Measurements from ENCODE around the gene ZNF618. TPM values are rescaled to one million over a fixed set of nuclear protein-coding genes. Genes with fewer than 3 reads are reported as not detected.
A peak's percentile ranks its signal among the peaks of the same experiment; 100 is the strongest.

The ZNF618 gene
- total RNA-seq, 1 donor from 2014 or later: 3.8 TPM

- no peak for DNase-seq (ENCODE audit: low read depth)
Measured at GRCh38 chr9:114014044-114014443, 137.9 kb downstream of the ZNF618 start.

DNA sequence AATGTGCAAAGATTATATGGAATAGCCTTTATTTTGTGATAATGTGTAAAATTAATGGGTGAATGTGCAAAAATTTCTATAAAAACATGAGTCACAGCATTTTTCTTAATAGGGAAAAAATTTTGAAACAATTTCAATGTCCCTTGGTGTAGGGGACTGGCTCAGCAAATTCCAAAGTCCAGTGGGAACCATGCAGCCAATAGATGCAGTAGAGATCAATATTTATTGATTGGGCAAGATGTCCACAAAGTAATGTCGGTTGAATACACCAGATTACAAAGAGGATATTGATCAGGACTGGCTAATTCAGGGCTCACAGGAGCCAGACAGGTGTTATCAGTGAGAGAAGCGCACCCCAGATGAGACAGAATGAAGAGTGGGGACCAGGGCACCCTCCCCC lies 139.5 kb downstream of the ZNF618 start:
- no peak for DNase-seq (ENCODE audit: low read depth)

GRCh38 chr9:114016101-114016500 lies 140.0 kb downstream of the ZNF618 start:
- no peak for DNase-seq (ENCODE audit: low read depth)

- DNase-seq (ENCODE audit: low read depth): no peak
Measured at GRCh38 chr9:114016629-114017423, 140.7 kb downstream of the ZNF618 start.

DNA sequence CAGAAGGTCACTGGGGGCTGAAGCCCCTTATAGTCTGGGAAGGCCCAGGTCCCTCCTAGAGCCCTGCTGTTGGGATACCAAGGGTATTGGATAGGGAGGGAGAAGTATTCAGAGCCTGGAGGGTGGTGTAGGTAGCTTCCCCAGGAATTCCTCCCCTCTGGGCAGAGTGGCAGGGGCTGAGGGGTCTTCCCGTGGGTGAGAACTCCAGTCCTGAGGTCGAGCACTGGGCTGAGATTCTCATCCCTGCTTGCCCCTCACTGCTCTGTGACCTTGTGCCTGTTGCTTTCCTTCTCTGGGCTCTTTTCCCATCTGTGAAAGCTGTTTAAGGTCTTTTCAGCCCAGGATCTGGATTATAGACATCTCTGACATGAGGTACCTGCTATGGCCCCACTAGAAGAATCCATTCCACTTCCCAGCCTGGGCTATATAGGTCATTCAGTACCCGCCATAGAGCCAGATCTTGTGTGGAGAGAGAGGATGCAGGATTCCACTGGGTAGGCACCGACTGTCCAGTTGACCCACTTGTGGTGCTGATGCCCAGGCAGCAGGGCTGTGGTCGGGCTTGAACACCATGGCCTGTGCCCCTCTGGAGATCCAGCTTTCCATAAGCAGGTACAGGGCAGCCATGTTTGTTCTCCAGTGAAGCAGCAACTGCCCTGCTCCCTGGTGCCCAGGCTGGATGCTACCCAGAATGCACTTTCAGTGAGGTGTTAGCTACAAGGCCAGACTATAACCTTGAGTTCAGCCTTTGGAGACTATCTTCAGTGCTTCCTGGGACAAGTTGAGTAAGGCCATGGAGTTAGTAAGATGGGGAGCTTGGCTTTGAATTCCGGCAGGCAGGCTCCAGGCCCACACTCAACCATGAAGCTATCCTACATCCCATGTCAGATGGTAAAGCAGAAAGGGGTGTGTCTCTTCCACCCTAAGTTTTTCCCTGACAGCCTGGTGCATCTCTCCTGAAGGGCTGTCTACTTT lies 141.9 kb downstream of the ZNF618 start:
- no peak for DNase-seq (ENCODE audit: low read depth)

DNA sequence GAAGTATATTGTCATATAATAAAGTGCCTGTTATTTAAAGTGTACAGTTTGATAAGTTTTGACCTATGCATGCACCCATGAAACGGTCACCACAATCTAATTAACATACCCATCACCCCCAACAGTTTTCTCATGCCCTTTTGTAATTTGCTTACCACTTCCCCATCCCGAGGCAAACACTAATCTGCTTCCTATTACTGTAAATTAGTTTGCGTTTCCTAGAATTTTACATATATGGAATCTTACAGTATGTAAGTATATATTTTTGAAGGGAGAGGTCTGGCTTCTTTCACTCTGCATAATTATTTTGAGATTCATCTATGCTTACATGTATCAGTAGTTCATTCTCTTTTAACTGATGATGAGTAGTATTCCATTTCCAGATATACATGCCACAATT lies 145.5 kb downstream of the ZNF618 start:
- no peak for DNase-seq (ENCODE audit: low read depth)

DNA sequence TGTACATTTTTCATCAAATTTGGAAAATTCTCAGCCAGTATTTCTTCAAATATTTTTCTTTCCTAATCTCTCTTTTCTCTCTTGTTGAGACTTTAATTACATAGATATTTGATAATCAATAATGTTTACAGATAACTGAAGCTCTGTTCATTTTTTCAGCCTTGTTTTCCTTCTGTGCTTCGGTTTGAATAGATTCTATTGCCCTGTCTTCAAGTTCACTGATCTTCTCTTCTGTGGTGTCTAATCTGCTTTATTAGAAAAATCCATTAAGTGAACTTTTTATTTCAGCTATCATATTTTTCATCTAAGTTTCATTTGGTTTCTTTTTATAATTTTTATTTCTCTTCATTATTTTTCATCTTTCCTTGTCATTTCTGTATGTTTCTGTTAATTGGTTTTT lies 147.9 kb downstream of the ZNF618 start:
- no peak for DNase-seq (ENCODE audit: low read depth)

- no peak for DNase-seq (ENCODE audit: low read depth)
Measured at GRCh38 chr9:114025196-114025753, 149.2 kb downstream of the ZNF618 start.

DNA sequence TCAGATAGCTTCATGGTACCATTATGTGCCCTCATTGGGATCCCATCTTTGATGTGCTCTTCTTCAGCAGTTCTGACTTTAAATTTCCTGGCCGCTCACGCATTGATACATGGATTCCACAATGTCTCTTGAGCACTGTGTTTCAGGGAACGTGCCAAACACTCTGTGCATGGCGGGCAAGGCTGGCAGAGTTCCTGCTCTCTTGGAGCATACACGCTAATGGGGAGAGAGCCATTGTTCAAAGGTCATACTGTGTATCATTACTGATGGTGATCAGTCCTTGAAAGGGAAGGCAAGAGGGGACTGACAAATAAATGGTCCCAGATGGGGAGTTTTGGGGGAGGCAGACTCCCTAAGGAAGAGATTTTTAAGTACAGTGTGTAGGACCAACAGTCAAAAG lies 149.7 kb downstream of the ZNF618 start:
- DNase-seq (ENCODE audit: low read depth): no peak

DNA sequence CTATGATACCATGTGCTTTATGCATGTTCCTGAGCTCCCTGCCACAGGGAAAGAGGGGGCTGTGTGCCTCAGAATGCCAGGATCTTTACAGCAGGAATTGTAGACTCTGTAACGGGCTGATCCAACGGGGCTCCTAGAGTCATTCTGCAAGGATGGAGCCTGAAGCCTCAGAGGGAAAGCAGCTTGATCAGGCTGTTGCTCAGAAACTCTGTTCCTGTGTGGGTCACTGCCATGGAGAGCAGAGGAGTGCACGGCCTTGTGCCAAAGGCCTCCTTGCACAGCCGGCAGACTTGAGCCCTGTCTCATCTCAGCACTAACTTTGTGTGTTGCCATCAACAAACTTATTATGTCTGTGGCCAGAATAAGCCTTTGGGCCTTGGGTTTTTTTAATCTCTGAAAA lies 150.2 kb downstream of the ZNF618 start:
- no peak for DNase-seq (ENCODE audit: low read depth)

GRCh38 chr9:114027159-114027862 lies 151.2 kb downstream of the ZNF618 start:
- DNase-seq (ENCODE audit: low read depth): no peak

GRCh38 chr9:114027863-114028465 lies 151.9 kb downstream of the ZNF618 start:
- DNase-seq (ENCODE audit: low read depth): no peak

DNA sequence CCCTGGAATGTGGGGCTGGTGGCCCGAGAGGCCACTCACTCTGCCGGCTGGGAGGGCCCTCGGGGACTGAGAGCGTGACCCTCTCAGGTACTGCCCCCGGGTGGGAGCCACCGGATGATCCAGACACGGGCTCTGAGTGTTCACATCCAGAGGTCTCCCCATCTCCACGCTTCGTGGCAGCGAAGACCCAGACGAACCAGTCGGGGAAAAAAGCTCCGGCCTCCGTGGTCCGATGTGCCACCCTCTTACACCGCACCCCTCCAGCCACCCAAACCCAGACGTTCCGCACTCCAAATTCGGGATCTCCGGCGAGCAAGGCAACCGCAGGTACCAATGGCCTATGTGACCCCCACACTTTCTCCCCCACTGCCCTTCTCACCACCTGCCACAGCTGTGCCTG lies 152.5 kb downstream of the ZNF618 start:
- no peak for DNase-seq (ENCODE audit: low read depth)

DNA sequence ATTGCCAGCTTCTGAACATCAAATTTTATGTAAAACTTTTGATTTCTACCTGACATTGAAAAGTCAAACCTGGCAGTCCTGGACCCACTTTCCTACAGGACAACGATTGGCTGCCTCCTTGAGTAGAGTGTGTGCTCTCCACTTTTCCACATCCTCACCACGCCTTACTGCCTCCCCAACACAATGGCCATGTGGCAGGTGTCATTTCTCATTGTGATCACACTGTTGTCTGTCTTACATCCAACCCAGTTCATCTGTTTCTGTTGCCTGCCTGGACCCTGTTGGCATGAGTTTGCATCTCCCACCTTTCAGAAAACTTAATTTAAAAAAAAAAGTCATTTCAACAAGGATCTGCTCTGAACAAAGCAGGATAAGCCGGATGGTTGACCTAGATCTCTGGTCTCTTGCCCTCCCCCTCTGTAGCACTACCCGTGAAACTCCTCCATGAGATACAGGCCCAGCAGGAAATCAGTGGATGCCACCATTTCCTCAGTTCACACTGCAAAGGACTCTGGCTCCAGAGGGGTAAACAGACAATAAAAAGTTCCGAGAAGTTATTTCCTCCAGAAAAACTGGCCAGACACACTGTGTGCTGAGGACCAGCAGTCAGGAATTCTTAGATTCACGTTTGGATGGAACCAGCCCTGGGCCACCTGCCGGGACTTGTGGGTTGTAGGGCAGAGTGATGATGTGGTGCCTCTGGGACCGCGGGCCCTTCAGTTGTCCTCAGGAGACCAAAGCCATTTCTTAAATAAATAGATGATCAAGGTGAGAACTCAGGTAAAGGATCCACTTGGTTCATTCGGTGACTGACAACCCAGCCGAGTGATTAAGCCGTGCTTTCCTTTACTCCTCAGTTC lies 153.4 kb downstream of the ZNF618 start:
- no peak for DNase-seq (ENCODE audit: low read depth)

DNA sequence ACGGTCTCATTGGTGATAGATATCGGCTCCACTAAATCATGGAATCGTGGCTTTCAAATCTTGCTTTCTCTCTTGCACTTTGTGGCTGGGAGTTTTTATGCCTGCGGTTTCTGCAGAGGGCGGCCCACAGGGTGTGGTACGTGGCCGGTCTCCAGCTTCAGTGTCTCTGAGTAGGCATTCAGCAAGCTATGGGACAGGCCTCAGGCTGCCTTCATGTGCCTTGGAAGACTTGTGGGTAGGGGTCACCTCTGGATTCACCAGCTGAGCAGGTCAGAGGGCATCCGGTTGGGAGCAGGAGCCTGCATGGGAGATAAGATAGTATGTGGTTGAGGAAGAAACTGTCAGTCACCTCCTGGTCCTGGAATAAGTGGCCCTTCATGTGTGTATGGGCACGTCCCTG lies 154.3 kb downstream of the ZNF618 start:
- DNase-seq (ENCODE audit: low read depth): no peak

DNA sequence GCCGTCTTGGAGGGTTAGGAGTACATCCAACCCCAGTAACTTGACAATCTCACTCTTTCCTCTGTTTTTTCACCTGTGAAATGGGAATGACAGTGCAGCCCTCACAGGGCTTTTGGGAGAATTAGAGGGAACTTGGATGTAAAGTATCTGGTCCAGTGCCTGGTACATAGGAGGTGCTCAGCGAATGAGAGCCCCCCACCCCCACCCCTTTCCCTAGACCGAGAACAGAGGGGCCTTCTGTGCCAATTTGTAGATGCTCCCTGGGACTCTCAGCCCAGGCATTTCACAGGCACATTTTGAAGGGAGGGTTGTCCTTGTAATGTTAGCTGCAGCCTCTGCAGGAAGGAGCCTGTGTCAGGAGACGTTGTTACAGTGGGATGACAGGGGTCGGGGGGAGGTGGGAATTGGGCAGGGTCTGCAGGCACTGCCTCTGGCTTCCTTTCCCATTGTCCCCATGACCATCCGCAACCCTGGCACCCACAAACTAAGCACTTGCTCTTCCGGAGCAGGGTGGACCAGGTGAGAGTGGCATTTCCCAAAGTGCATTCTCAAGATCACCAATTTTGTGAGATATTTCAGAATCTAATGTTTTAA lies 155.0 kb downstream of the ZNF618 start:
- DNase-seq (ENCODE audit: low read depth): no peak

DNA sequence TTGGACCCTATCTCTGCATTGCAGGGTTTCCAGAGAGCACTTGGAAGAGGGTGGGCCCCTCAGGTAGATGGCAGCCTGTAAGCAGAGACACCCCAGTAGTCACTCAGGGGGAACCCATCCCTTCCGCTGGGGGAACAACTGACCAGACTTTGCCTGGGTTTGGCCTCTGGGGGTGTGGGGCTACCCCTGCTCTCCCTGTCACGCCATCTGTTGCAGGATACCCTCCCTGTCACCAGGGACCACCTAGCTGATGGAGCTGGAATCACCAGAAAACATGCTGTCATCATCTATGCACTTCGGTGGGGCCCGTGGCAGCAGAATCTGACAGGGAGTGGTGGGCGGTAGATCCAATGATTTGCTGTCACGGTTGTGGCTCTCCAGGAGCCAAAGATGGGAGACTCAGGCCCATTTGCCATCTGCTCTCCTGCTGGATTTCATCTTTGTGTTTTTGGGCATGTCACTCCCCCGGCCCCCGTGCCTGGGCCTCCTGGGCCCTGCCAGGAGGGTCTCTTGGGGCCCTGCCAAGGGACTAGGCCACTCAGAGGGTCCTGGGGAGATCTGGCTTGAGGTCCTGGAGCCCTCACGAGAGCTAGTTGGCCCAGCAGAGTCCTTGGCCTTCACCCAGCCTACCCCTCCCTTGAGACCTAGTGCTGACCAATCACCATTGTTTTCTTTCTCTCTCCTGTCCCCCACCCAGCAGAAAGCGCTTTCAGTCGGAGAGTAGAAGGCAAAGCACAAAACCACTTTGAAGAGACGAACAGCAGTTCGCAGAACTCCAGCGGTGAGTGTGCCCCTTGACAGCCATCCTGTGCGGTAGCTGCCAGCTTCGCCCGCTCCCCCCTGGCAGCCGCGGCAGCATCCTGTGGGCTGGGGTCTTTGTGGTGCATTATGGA lies 156.1 kb downstream of the ZNF618 start:
- DNase-seq (ENCODE audit: low read depth): no peak

GRCh38 chr9:114033397-114034103 lies 157.4 kb downstream of the ZNF618 start:
- peak; percentile 27 for DNase-seq (ENCODE audit: low read depth)

All from myocyte (in vitro differentiated cells).